HCT116 (cell line): ENCODE data around the gene POLH. TPM values are rescaled to one million over a fixed set of nuclear protein-coding genes. Genes with fewer than 3 reads are reported as not detected.

Experiments
- ATAC-seq: fragments of 200-7000 bp; cut with Tn5 transposase; 2 replicates; pipeline ENCODE4 v1.9.1; 2020; ENCODE audit warnings: mild to moderate bottlenecking, moderate library complexity
- BruUV-seq: library from RNA; stranded (reverse); fragments of 400-500 nt; replicated peaks from 2 replicates; lab custom pipeline; 2021; lab: Mats Ljungman, UMichigan
- CTCF ChIA-PET: fragments of 300-600 bp; sonication (Branson Sonifier 250); formaldehyde crosslinking; loops from one replicate; lab custom pipeline; 2021; ENCODE audit warnings: antibody characterized with exemption; lab: Charles Lee
- POLR2A ChIA-PET: fragments of 300-600, 350-600 bp; sonication (Branson Sonifier 250); formaldehyde crosslinking; loops from one replicate; lab custom pipeline; 2021; ENCODE audit warnings: antibody characterized with exemption; lab: Charles Lee
- RAD21 ChIA-PET, 2 experiments: fragments of 300-600 bp; sonication (Branson Sonifier 250); formaldehyde crosslinking; loops; one replicate each; lab custom pipeline; 2023; ENCODE audit warnings: low total read pairs in 2 of 2; ENCODE audit not compliant: uncharacterized antibody in 2 of 2, unreplicated experiment in 2 of 2, low non-redundant PET in 1 of 2; lab: Charles Lee
- DNase-seq: peaks from one replicate; pipeline ENCODE4 v3.0.0-alpha.2; 2010; ENCODE audit warnings: low read depth, low spot score
- H2AFZ ChIP-seq: fragments of 200-600 bp; shearing (Covaris generic), sonication (generic); 2 replicates; pipeline ENCODE4 v1.6.1; 2017; ENCODE audit warnings: low read depth, mixed run types, mixed read lengths, antibody characterized with exemption, low read length; ENCODE audit not compliant: poor library complexity, severe bottlenecking
- H3K27ac ChIP-seq: 2 replicates; pipeline ENCODE4 v1.5.1; 2012; ENCODE audit warnings: low read depth, low read length
- H3K27me3 ChIP-seq: fragments of 200-600 bp; sonication (generic); 2 replicates; pipeline ENCODE4 v1.6.1; 2016; ENCODE audit warnings: mixed run types, low read length, mixed read lengths; ENCODE audit not compliant: insufficient read depth
- H3K36me3 ChIP-seq, 2 experiments: fragments of 200-500 bp in 1 of 2; fragments of 200-600 bp in 1 of 2; sonication (Bioruptor generic) in 1 of 2; sonication (generic) in 1 of 2; 2 replicates each; pipeline versions ENCODE4 v1.5.1 to v1.6.1; 2014 to 2016; ENCODE audit warnings: low read length in 2 of 2, inconsistent platforms in 1 of 2, mixed read lengths in 1 of 2, mixed run types in 1 of 2; ENCODE audit not compliant: insufficient read depth in 2 of 2, control insufficient read depth in 1 of 2
- H3K4me1 ChIP-seq, 2 experiments: fragments of 200-600 bp in 1 of 2; sonication (generic) in 1 of 2; 2 replicates each; pipeline versions ENCODE4 v1.5.1 to v1.6.1; 2012 to 2017; ENCODE audit warnings: low read length in 2 of 2, inconsistent platforms in 1 of 2, mild to moderate bottlenecking in 1 of 2, mixed read lengths in 1 of 2, mixed run types in 1 of 2, moderate library complexity in 1 of 2; ENCODE audit not compliant: insufficient read depth in 2 of 2, control insufficient read depth in 1 of 2
- H3K4me2 ChIP-seq: fragments of 200-600 bp; sonication (generic); 2 replicates; pipeline ENCODE4 v1.6.1; 2017; ENCODE audit warnings: mixed run types, low read length, mixed read lengths
- H3K4me3 ChIP-seq, 2 experiments: fragments of 200-600 bp in 1 of 2; sonication (generic) in 1 of 2; replicated peaks in 1 of 2; 2 replicates each; pipeline ENCODE4 v1.5.1; 2011 to 2016; ENCODE audit warnings: low read length in 2 of 2, control low read depth in 1 of 2, low read depth in 1 of 2, mild to moderate bottlenecking in 1 of 2, mixed read lengths in 1 of 2, mixed run types in 1 of 2
- H3K79me2 ChIP-seq: fragments of 200-600 bp; sonication (generic); 2 replicates; pipeline ENCODE4 v1.6.1; 2017; ENCODE audit warnings: mild to moderate bottlenecking, mixed run types, low read length, moderate library complexity, mixed read lengths; ENCODE audit not compliant: insufficient read depth
- H3K9ac ChIP-seq: fragments of 200-600 bp; sonication (generic); 2 replicates; pipeline ENCODE4 v1.6.1; 2016; ENCODE audit warnings: low read length, mixed read lengths
- H3K9me2 ChIP-seq: fragments of 200-600 bp; sonication (generic), shearing (Covaris generic); 2 replicates; pipeline ENCODE4 v1.6.1; 2017; ENCODE audit warnings: mixed run types, mild to moderate bottlenecking, moderate library complexity; ENCODE audit not compliant: insufficient read depth
- H3K9me3 ChIP-seq, 2 experiments: fragments of 200-500 bp in 1 of 2; fragments of 200-600 bp in 1 of 2; sonication (Bioruptor generic) in 1 of 2; sonication (generic) in 1 of 2; 2 replicates each; pipeline ENCODE4 v1.6.1; 2014 to 2017; ENCODE audit warnings: low read length in 2 of 2, mixed read lengths in 2 of 2, inconsistent platforms in 1 of 2, low read depth in 1 of 2, mild to moderate bottlenecking in 1 of 2, mixed run types in 1 of 2, moderate library complexity in 1 of 2; ENCODE audit not compliant: control insufficient read depth in 1 of 2, insufficient read depth in 1 of 2
- H4K20me1 ChIP-seq: fragments of 200-600 bp; sonication (generic), shearing (Covaris generic); 2 replicates; pipeline ENCODE4 v1.6.1; 2017; ENCODE audit warnings: mixed run types, mild to moderate bottlenecking, moderate library complexity; ENCODE audit not compliant: insufficient read depth
- ATF3 ChIP-seq: IDR thresholded peaks from 2 replicates; pipeline ENCODE4 v1.6.1; 2012
- JUND ChIP-seq: IDR thresholded peaks from 2 replicates; pipeline ENCODE4 v1.6.1; 2012
- REST ChIP-seq: IDR thresholded peaks from 2 replicates; pipeline ENCODE4 v1.6.1; 2012; ENCODE audit warnings: low read depth
- intact Hi-C: fragments of 100-400 bp; cut with micrococcal nuclease; formaldehyde crosslinking; loops from 2 replicates; pipeline ENCODE4 v1.10.0; 2022
- total RNA-seq: library from RNA; stranded (reverse); gene quantifications from one replicate; pipeline ENCODE4 v1.2.1, GENCODE V29; 2021; ENCODE audit not compliant: unreplicated experiment

POLH gene
- total RNA-seq, 1 experiment from 2014 or later: 20.6 TPM

- TF ChIP-seq REST: no peak
- TF ChIP-seq, all 23 proteins: peak for 0
Observed at GRCh38 chr6:43624786-43625288, 48.9 kb downstream of the POLH start (continued).

GRCh38 chr6:43625393-43625992 lies 49.5 kb downstream of the POLH start:
- intact Hi-C loops: loop anchor here (5.0 kb wide), 1 partner anchor 147 kb away; the partner anchor contains the start of gene VEGFA
- peaks cover 24% of the 10 kb centered on the region for H3K79me2 ChIP-seq

More at GRCh38 chr6:43625393-43625992, 49.5 kb downstream of the POLH start:
- H3K4me2 ChIP-seq: no peak overlapping the region
- ATAC-seq (no peak), DNase-seq (no peak)
- H3K4me3 ChIP-seq: no peak overlapping the region
- no peak overlapping the region for H2AFZ ChIP-seq
- H3K27ac ChIP-seq: no peak overlapping the region
- peaks cover 23 to 49% of the 10 kb centered on the region in 2 experiments; a peak in 3 of 4 replicates for H3K36me3 ChIP-seq
- no peaks in the 10 kb centered on the region for H3K9me2 ChIP-seq
- H3K9me3 ChIP-seq: no peaks in the 10 kb centered on the region
- H3K9ac ChIP-seq: no peak overlapping the region
- no peaks in the 10 kb centered on the region for H4K20me1 ChIP-seq
- no peaks in the 10 kb centered on the region for H3K27me3 ChIP-seq
- CTCF ChIA-PET: no interaction called here
- H3K4me1 ChIP-seq: peaks cover 13 to 25% of the 10 kb centered on the region in 2 experiments
- no peak for TF ChIP-seq JUND
- TF ChIP-seq ATF3: no peak
- RAD21 ChIA-PET: no interaction called here
- BruUV-seq: no TSS peak
- POLR2A ChIA-PET: no interaction called here
